ENCODE results near the gene NHLRC3.
"Not testable (repeated sequence)": the region's sequence is repeated elsewhere in the genome, so short reads cannot be mapped to it uniquely, and the experiment has no call there.

Gene NHLRC3

DNA sequence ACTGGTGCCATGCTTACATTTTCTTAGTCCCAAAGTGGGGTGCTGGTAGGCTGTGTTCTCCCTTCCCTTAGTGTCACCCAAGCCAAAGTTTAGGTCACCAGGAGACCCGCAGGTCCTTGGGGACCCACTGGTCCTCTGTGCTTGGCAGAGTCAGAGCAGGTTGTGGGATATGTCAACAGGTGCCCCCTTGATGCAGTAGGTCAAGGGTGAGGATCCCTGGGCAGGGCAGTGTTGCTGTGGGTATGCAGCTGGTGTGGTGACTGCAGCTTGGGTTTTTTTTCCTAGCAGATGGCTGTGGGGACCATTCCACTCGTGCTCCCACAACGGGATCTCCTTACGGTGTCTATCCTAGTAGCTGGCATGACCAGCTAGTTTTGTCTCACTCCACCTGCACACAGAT is 23.7 kb downstream of the NHLRC3 start:
- no peaks in the 10 kb centered on the region for H3K9me3 ChIP-seq (ENCODE audit: control insufficient read depth in 1 of 2, low read length in 2 of 2)
- no peaks in the 10 kb centered on the region for H3K36me3 ChIP-seq (ENCODE audit: control insufficient read depth in 1 of 2, insufficient read depth in 2 of 2, low read length in 2 of 2)
- no peak overlapping the region for H3K27ac ChIP-seq (ENCODE audit: low read depth, low read length)
- no peaks in the 10 kb centered on the region for H3K27me3 ChIP-seq (ENCODE audit: control insufficient read depth in 1 of 2, insufficient read depth in 2 of 2, low read length in 2 of 2)
- H3K4me3 ChIP-seq (ENCODE audit: low read depth in 1 of 2, low read length in 2 of 2): no peak overlapping the region
- H3K4me1 ChIP-seq (ENCODE audit: control insufficient read depth in 1 of 2, insufficient read depth in 2 of 2, low read length in 2 of 2): no peaks in the 10 kb centered on the region
- H3K9ac ChIP-seq (ENCODE audit: low read depth in 1 of 2, low read length in 2 of 2): no peak overlapping the region

DNA sequence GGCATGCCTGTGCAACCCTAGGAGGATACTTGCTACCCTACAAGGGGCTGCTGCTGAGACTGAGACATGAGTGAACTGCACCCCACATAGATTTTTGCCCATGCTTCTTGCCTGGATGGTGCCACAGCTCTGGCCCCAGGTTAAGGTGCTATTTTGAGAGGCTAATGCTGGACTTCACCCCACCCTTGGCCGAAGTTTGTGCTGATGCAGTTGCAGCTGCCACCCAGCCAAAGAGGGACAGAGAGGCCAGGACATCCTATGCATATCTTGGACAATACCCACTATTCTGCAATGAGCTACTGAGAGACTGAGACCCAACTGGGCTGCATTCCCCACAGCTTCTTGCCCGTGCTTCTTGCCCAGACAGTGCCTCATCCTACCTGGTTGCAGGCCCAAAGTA is 34.6 kb downstream of the NHLRC3 start:
- H3K36me3 ChIP-seq (ENCODE audit: control insufficient read depth in 1 of 2, insufficient read depth in 2 of 2, low read length in 2 of 2): no peaks in the 10 kb centered on the region
- H3K4me1 ChIP-seq (ENCODE audit: control insufficient read depth in 1 of 2, insufficient read depth in 2 of 2, low read length in 2 of 2): no peaks in the 10 kb centered on the region
- no peaks in the 10 kb centered on the region for H3K9me3 ChIP-seq (ENCODE audit: control insufficient read depth in 1 of 2, low read length in 2 of 2)

DNA sequence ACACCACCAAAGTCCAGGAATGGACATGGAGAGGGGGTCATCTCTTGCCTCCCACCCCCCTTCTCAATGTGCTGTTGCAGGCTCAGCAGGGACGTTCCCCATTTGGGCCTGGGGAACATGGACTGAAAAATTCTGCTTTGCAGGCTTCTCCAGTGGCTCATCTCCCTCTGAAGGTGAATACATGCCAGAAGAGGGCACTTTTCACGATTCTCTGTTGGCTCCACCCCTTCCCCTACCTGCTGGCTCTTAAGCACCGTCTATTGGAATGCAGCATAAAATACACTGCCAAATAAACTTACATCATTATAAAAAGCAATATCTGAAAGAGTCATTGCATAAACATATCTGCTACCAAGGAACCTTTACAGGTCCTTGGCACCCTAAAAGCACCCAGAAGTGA is 35.7 kb downstream of the NHLRC3 start:
- Histone ChIP-seq H3K9ac (ENCODE audit: low read depth in 1 of 2, low read length in 2 of 2) (no peak overlapping the region), H3K36me3 (ENCODE audit: control insufficient read depth in 1 of 2, insufficient read depth in 2 of 2, low read length in 2 of 2) (no peaks in the 10 kb centered on the region), H3K4me1 (ENCODE audit: control insufficient read depth in 1 of 2, insufficient read depth in 2 of 2, low read length in 2 of 2) (no peaks in the 10 kb centered on the region), H3K9me3 (ENCODE audit: control insufficient read depth in 1 of 2, low read length in 2 of 2) (no peaks in the 10 kb centered on the region), H3K27ac (ENCODE audit: low read depth, low read length) (no peak overlapping the region), H3K4me3 (ENCODE audit: low read depth in 1 of 2, low read length in 2 of 2) (no peak overlapping the region), H3K27me3 (ENCODE audit: control insufficient read depth in 1 of 2, insufficient read depth in 2 of 2, low read length in 2 of 2) (peaks cover 0 to 10% of the 10 kb centered on the region in 2 donors)

More for the DNA sequence above, 34.6 kb downstream of the NHLRC3 start:
- Histone ChIP-seq H3K4me3 (ENCODE audit: low read depth in 1 of 2, low read length in 2 of 2) (no peak overlapping the region), H3K27ac (ENCODE audit: low read depth, low read length) (no peak overlapping the region), H3K27me3 (ENCODE audit: control insufficient read depth in 1 of 2, insufficient read depth in 2 of 2, low read length in 2 of 2) (peaks cover 0 to 10% of the 10 kb centered on the region in 2 donors), H3K9ac (ENCODE audit: low read depth in 1 of 2, low read length in 2 of 2) (no peak overlapping the region)

DNA sequence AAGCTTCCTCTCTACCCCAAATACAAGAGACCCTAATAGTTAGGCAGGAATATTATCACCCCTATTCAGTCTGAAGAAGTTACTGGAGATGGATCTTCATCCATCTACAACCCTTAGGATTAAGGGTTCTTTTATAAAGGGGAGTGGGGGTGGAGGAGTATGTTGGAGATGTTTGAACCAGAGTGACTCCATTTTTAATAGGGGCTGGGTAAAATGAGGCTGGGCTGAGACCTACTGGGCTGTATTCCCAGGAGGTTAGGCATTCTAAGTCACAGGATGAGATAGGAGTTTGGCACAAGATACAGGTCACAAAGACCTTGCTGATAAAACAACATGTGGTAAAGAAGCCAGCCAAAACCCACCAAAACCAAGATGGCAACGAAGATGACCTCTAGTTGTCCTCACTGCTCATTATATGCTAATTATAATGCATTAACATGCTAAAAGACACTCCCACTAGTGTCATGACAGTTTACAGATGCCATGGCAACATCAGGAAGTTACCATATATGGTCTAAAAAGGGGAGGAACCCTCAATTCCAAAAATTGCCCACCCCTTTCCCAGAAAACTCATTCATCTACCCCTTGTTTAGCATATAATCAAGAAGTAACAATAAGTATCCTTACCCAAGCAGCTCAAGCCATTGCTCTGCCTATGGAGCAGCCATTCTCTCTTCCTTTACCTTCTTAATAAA is 48.1 kb downstream of the NHLRC3 start:
- not testable (repeated sequence) for H3K4me3 ChIP-seq (ENCODE audit: low read depth in 1 of 2, low read length in 2 of 2); H3K27ac ChIP-seq (ENCODE audit: low read depth, low read length); H3K9ac ChIP-seq (ENCODE audit: low read depth in 1 of 2, low read length in 2 of 2); H3K4me1 ChIP-seq (ENCODE audit: control insufficient read depth in 1 of 2, insufficient read depth in 2 of 2, low read length in 2 of 2); H3K9me3 ChIP-seq (ENCODE audit: control insufficient read depth in 1 of 2, low read length in 2 of 2); H3K36me3 ChIP-seq (ENCODE audit: control insufficient read depth in 1 of 2, insufficient read depth in 2 of 2, low read length in 2 of 2); H3K27me3 ChIP-seq (ENCODE audit: control insufficient read depth in 1 of 2, insufficient read depth in 2 of 2, low read length in 2 of 2)

DNA sequence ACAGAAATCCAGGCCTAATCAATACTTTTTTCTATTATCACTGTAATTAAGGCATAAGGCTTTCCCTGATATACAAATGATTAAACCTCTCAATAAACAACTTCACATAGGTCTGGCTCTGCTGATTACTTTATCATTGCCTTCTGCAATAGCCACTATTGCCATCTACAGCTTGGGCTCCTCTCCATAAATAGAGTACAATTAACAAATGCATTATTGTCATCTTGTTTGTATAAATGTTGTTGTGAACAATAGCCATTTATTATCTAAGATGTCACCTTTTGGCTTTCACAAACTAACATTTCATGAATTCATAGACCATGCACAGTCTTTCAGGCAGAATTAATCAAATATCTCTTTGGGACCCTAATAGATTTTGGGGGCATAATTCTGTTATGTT is 53.3 kb downstream of the NHLRC3 start:
- H3K9ac ChIP-seq (ENCODE audit: low read depth in 1 of 2, low read length in 2 of 2): no peak overlapping the region
- no peaks in the 10 kb centered on the region for H3K36me3 ChIP-seq (ENCODE audit: control insufficient read depth in 1 of 2, insufficient read depth in 2 of 2, low read length in 2 of 2)
- no peaks in the 10 kb centered on the region for H3K4me1 ChIP-seq (ENCODE audit: control insufficient read depth in 1 of 2, insufficient read depth in 2 of 2, low read length in 2 of 2)
- no peak overlapping the region for H3K27ac ChIP-seq (ENCODE audit: low read depth, low read length)
- no peaks in the 10 kb centered on the region for H3K9me3 ChIP-seq (ENCODE audit: control insufficient read depth in 1 of 2, low read length in 2 of 2)
- no peak overlapping the region for H3K4me3 ChIP-seq (ENCODE audit: low read depth in 1 of 2, low read length in 2 of 2)
- H3K27me3 ChIP-seq (ENCODE audit: control insufficient read depth in 1 of 2, insufficient read depth in 2 of 2, low read length in 2 of 2): no peaks in the 10 kb centered on the region

DNA sequence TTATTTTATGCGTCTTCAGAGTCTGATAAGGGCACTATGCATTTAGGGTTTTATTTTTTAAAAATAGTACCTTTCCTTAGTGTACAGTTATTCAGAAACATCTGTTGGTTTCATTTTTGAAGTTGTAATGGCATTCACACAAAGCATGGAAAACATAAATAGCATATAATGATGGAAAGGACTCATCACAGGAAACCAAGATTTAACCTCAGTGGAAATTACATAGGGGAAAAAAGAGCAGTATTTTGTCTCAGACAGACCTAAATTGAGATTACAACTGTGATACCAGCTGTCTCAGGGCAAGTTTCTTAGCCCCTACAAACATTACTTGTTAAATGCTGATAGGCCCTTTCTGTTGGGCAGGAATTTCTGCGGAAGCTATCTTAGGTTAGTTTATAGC is 57.2 kb downstream of the NHLRC3 start:
- H3K36me3 ChIP-seq (ENCODE audit: control insufficient read depth in 1 of 2, insufficient read depth in 2 of 2, low read length in 2 of 2): no peaks in the 10 kb centered on the region
- no peak overlapping the region for H3K9ac ChIP-seq (ENCODE audit: low read depth in 1 of 2, low read length in 2 of 2)
- no peaks in the 10 kb centered on the region for H3K4me1 ChIP-seq (ENCODE audit: control insufficient read depth in 1 of 2, insufficient read depth in 2 of 2, low read length in 2 of 2)
- no peaks in the 10 kb centered on the region for H3K27me3 ChIP-seq (ENCODE audit: control insufficient read depth in 1 of 2, insufficient read depth in 2 of 2, low read length in 2 of 2)
- H3K4me3 ChIP-seq (ENCODE audit: low read depth in 1 of 2, low read length in 2 of 2): no peak overlapping the region
- no peaks in the 10 kb centered on the region for H3K9me3 ChIP-seq (ENCODE audit: control insufficient read depth in 1 of 2, low read length in 2 of 2)
- no peak overlapping the region for H3K27ac ChIP-seq (ENCODE audit: low read depth, low read length)

DNA sequence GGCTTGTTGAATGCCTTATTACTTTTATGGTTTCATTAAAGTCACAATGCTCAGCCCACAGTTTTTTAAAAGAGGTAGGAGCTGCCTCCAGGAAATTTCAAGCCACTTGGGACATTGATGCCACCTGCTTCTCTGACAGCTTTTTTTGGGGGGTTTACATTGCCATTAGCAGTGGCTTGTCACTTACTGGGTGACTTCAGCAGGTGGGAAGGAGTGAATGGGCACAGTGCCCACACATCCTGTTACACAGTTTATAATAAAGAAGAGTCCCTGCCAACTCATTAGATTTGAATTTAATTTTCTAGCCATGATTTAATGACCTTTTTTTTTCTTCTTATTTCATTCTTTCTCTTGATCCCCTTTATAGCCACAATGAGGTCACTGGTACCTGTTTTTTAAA is 61.0 kb downstream of the NHLRC3 start:
- Histone ChIP-seq H3K4me3 (ENCODE audit: low read depth in 1 of 2, low read length in 2 of 2) (no peak overlapping the region), H3K9me3 (ENCODE audit: control insufficient read depth in 1 of 2, low read length in 2 of 2) (no peaks in the 10 kb centered on the region), H3K27ac (ENCODE audit: low read depth, low read length) (no peak overlapping the region), H3K9ac (ENCODE audit: low read depth in 1 of 2, low read length in 2 of 2) (no peak overlapping the region), H3K36me3 (ENCODE audit: control insufficient read depth in 1 of 2, insufficient read depth in 2 of 2, low read length in 2 of 2) (no peaks in the 10 kb centered on the region), H3K27me3 (ENCODE audit: control insufficient read depth in 1 of 2, insufficient read depth in 2 of 2, low read length in 2 of 2) (no peaks in the 10 kb centered on the region), H3K4me1 (ENCODE audit: control insufficient read depth in 1 of 2, insufficient read depth in 2 of 2, low read length in 2 of 2) (no peaks in the 10 kb centered on the region)
